Peyer's patch (tissue), 4 donors: ENCODE results near the gene PDE4B.

Experiments used
- POLR2A ChIP-seq, 2 donors: fragments of 450-650 bp; IDR thresholded peaks; one replicate each; pipeline ENCODE4 v1.5.1; 2017; ENCODE audit warnings: antibody characterized with exemption in 2 of 2, mild to moderate bottlenecking in 2 of 2, moderate library complexity in 2 of 2
- TF ChIP-seq, protein P1 (sequence below), 6 experiments: fragments of 450-650 bp in 4 of 6; fragments of 200-600 bp in 2 of 6; sonication (generic) in 1 of 6; IDR thresholded peaks; one replicate each; pipeline ENCODE4 v1.5.1; 2017 to 2019; ENCODE audit warnings: antibody characterized with exemption in 6 of 6, mild to moderate bottlenecking in 3 of 6, moderate library complexity in 1 of 6

DNA sequence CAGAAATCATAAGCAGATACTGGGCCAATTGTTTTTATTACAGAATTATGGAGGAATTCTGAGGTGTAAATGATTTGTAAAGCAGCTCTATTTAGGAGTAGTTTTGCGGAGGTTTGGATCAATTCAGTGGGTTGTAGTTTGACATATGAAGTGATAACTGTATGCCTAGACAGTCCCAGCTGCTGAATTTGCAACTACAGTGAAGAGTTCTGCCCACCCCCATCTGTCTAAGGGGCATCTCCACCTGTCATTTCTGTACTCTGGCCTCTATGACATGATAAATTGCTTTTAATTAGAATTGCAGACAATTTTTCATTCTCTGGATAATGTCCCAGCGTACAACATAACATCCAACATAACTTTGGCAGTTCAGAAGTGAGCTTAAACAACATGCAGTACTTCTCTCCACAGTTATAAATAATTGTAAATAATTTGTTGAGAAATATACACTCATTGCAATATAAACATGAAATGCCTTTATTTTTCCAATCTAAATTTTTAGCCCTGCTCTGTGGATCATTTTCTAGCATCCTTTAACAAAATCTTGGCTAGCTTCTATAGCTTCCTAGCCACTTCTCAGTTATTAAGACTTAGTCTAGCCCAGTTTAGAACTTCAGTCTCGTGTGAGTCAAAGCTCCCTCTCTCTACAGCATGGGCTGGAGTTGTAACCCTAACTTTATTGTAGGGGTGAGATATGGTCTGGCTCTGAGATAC lies 52.3 kb downstream of the PDE4B start:
- no peak for TF ChIP-seq POLR2A (IDR thresholded peaks at IDR 0.05)
- TF ChIP-seq, protein P1, sequence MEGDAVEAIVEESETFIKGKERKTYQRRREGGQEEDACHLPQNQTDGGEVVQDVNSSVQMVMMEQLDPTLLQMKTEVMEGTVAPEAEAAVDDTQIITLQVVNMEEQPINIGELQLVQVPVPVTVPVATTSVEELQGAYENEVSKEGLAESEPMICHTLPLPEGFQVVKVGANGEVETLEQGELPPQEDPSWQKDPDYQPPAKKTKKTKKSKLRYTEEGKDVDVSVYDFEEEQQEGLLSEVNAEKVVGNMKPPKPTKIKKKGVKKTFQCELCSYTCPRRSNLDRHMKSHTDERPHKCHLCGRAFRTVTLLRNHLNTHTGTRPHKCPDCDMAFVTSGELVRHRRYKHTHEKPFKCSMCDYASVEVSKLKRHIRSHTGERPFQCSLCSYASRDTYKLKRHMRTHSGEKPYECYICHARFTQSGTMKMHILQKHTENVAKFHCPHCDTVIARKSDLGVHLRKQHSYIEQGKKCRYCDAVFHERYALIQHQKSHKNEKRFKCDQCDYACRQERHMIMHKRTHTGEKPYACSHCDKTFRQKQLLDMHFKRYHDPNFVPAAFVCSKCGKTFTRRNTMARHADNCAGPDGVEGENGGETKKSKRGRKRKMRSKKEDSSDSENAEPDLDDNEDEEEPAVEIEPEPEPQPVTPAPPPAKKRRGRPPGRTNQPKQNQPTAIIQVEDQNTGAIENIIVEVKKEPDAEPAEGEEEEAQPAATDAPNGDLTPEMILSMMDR (IDR thresholded peaks at IDR 0.05): no peak
